GM18868 (cell line): Measurements from ENCODE around the gene OPCML.

Source experiments
- ATAC-seq: cut with Tn5 transposase; IDR thresholded peaks from one replicate; pipeline ENCODE4 v1.9.1; 2021; ENCODE audit warnings: mild to moderate bottlenecking, moderate library complexity; ENCODE audit not compliant: unreplicated experiment

The OPCML gene

DNA sequence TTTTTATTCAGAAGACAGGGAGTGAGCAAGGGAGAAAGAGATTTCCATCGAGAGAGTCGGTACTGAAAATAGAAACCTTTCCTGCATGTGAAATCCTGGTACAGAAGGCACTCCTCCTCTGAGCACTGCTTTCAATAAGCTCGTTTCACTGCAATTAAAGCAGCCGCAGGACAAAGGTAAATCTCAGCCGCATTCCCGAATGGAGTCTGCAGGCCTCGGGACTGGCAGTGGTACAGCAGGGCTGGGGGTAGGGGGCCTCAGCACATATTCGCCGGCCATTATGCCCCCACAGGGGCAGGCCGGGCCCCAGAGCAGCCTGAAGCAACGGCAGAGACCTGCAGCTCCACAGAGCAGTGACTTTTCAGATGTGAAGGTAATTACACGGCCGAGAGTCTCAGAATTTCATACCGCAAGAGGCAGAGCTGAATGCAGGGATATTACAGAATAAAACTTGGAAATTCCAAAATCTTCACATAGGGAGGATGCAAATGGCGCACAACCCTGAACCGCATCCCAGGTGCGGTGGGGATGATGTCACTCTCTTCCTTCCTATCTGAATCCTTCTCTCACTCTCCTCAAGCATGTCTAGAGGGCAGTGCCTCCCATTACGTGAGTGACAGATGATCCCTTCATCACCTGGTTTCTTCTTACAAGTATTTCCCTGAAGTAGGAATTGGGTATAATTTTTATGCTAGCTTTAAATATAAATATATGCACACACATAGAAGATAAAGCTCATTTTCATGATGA lies 622.1 kb downstream of the OPCML start:
- ATAC-seq: no peak

DNA sequence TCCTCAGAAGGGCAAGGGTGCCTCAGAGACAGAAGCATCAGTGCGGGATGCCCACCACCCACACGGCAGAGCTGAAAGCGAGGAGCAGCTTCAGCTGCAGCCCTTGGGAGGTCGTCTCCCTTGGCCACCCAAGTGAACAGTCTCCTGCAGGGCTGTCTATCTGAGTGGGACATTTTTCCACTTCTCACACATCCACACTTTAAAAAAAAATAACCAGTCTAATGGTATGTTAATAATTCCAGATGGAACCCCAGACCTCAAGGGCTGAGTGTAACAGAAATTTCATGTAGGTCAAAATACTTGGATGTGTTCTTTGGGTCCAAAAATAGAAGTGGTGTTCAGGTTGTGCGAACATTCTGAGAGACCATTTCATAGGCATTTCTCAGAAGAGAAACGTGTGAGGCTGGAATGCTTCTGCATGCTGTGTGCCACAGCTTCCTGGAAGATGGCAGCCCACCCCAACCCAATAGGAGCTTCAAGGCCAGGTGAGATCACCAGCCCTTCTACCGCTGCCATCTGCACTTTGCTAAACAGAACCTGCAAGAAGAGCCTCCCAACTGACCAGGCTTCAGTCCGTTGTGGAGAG lies 623.2 kb downstream of the OPCML start:
- no peak for ATAC-seq

- ATAC-seq: no peak
These were observed 623.9 kb downstream of the OPCML start for GRCh38 chr11:132908414-132908810.

GRCh38 chr11:132907651-132908413 lies 624.5 kb downstream of the OPCML start:
- ATAC-seq: no peak

- ATAC-seq: no peak
These were observed 627.7 kb downstream of the OPCML start for GRCh38 chr11:132904607-132905006.

DNA sequence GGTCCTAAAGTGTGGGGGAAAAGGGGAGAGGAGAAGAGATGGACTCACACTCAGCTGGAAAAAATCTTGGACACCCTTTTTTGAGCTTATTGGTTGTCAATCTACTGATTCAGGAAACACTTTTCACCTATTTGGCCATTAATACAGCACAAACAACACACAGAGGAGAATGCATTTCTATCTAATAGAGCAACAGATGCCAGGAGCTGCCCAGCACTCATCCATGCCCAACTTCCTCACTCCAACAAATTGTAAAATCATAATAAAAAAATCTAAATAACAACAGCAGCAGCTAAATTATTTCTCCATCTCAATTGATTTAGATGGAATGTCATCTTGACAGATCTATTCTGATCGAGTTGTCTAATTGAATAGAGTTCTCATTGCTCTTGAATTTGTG lies 628.2 kb downstream of the OPCML start:
- no peak for ATAC-seq

- no peak for ATAC-seq
These were observed 630.4 kb downstream of the OPCML start for GRCh38 chr11:132901638-132902471.

DNA sequence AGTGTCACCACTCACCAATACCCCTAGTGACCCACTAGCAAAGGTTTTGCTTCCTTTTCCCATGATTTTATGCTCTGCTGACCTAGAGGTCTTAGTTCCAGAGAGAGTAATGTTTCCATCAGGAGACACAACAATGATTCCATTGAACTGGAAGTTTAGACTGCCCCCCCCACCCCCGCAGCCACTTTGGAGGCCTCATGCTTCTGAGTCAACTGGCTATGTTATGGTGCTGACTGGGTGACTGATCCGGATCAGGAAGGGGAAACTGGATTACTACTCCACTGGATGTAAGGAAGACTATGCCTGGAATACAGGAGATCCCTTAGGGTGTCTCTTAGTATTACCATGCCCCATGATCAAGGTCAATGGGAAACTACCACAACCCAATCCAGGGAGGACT lies 633.6 kb downstream of the OPCML start:
- no peak for ATAC-seq

DNA sequence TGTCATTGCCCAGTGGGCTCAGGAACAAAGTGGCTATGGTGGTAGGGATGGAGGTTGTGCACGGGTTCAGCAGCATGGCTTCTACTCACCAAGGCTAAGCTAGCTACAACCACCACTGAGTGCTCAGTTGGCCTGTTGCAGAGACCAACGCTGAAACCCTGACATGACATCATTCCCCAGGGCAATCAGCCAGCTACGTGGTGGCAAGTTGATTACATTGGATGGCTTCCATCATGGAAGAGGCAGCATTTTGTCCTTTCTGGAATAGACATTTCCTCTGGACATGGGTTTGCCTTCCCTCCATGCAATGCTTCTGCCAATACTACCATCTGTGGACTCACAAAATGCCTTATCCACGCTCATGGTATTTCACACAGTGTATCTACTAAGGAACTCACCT lies 634.3 kb downstream of the OPCML start:
- no peak for ATAC-seq

DNA sequence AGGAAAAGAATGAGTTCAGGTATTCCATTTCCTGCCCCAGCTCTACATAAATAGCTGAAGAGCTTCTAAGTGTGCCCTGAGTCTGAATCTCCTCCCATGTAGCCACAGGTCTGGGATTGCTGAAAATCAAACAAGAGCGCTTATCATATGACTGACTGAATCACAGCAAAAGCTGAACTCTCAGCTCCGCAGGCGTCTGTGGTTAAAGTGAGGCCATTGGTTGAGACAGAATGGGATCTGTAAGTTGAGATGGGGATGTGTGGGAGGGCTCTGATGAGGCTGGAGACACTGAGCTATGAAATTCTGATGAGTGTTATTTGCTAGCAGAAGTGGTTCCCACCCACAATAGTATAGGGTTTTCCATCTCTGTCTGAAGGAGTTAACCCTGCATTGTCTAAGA lies 637.0 kb downstream of the OPCML start:
- no peak for ATAC-seq

GRCh38 chr11:132894606-132895005 lies 637.7 kb downstream of the OPCML start:
- no peak for ATAC-seq

GRCh38 chr11:132892876-132893275 lies 639.4 kb downstream of the OPCML start:
- no peak for ATAC-seq

DNA sequence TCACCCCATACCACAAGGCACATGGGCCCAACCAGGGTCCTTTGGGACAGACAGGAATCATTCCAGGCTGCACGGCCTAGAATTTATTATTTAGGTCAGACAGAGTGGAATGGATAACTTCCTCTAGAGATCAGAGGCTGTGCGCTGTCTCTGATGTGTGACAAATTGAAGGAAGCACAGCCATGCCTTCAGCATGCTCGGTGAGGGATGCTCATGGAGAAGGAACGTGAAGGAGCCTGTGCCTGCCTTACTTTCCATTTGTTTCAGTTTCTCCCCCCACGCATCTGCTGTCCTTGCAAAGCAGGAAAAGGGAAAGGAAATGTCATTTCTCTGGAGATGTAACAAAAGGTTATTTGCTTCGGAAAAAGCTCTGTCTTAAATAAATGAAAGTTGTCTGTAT lies 644.1 kb downstream of the OPCML start:
- no peak for ATAC-seq

DNA sequence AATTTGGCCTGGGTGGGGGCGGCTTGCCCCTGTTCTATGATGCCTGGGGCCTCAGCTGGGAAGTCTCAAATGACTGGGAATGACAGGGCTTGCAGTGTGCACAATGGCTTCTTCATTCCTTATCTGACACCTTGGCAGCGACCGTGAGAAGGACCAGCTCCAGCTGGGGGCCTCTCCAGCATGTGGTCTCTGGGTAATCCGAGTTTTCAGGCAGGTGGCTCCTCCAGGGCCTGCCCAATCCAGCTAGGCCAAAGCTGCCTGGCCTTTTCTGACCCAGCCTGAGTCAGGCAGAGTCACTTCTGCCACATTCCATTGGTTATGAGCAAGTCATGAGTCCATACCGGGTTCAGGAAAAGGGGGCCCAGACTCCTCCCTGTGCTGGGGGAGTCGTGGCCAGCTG lies 646.0 kb downstream of the OPCML start:
- ATAC-seq: no peak

DNA sequence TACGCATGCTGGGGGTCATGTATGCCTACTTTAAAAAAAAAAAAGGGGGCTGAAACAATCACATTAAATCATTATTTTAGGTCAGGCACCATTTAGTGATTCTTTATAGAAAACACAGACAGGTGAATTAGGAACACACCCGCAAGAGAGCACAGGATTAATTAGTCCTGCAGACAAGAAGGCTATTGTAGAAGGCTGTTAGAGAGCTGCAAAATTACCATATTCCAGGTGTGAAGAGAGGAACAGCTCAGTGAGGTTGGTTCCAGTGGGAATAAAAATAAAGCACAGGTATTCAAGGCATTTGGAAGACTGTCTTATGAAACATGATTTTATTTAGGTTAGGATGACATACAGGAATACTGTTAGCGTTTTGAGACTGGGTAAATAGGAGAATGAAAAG lies 649.1 kb downstream of the OPCML start:
- ATAC-seq: no peak

- no peak for ATAC-seq
These were observed 650.7 kb downstream of the OPCML start for GRCh38 chr11:132881622-132882021.

GRCh38 chr11:132878111-132878510 lies 654.2 kb downstream of the OPCML start:
- no peak for ATAC-seq

DNA sequence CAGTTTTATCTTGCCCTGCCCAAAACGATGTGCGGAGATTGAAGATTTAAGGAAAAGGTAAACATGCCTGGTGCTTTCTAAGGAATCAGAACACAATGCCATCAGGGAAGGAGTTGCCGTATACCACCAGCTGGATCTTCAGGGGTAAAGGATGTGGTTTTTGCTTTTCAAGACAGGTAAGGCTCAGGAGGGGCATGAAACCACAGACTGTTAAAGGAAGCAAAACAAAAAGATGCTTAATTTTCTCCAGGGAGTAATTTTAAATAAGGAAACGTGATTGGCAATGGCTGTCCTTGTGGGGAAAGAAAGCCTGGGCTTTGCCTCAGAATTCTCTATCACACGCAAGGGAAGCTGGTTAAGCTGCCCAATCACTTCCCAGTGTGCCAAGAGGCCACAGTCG lies 655.6 kb downstream of the OPCML start:
- no peak for ATAC-seq

GRCh38 chr11:132876239-132876638 lies 656.1 kb downstream of the OPCML start:
- no peak for ATAC-seq

DNA sequence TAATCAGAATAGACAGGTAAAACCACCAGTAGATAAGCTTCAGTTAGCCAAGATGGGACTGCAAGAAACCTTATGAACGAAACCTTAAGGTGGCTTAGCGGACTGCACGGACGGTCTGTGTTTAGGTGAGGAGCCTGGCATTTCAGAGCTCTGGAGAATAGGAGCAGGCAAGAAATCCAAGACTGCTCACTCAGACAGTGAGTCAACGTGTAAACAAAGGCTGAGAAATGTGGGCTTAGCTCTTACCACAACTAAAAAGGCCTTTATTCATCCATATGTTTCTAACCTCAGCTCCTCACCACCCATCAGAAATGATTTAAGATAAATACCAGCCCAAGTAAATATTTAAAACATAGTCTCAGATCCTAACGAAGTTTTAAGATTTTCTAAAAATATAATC lies 657.7 kb downstream of the OPCML start:
- ATAC-seq: no peak

GRCh38 chr11:132873841-132874240 lies 658.5 kb downstream of the OPCML start:
- no peak for ATAC-seq
